Activated CD4-positive, alpha-beta memory T cell treated with anti-CD3 and anti-CD28 coated beads, Interleukin-2, amount 10 ng/mL, durations not matched to agents 7 days and 5 days (primary cell): Measurements from ENCODE around the gene TIMM10B. TPM values are rescaled to one million over a fixed set of nuclear protein-coding genes. Genes with fewer than 3 reads are reported as not detected.

Experiments
- CTCF ChIA-PET: fragments of 350-600 bp; sonication (Branson Sonifier 250); formaldehyde crosslinking; loops from one replicate; lab custom pipeline; 2021; ENCODE audit warnings: antibody characterized with exemption, inconsistent platforms; lab: Charles Lee
- POLR2A ChIA-PET: fragments of 350-600 bp; sonication (Branson Sonifier 250); formaldehyde crosslinking; loops from one replicate; lab custom pipeline; 2021; ENCODE audit warnings: antibody characterized with exemption; lab: Charles Lee
- DNase-seq: peaks from one replicate; pipeline ENCODE4 v3.0.0-alpha.2; 2020
- H3K27ac Mint-ChIP-seq: one replicate; pipeline ENCODE4 v1.8.0; 2021; ENCODE audit warnings: mild to moderate bottlenecking, mixed read lengths
- H3K27me3 Mint-ChIP-seq: one replicate; pipeline ENCODE4 v1.8.0; 2021; ENCODE audit warnings: mixed read lengths
- H3K36me3 Mint-ChIP-seq: one replicate; pipeline ENCODE4 v1.8.0; 2021; ENCODE audit warnings: low read depth, mixed read lengths
- H3K4me1 Mint-ChIP-seq: one replicate; pipeline ENCODE4 v1.8.0; 2021; ENCODE audit warnings: mixed read lengths
- H3K4me3 Mint-ChIP-seq: one replicate; pipeline ENCODE4 v1.8.0; 2021; ENCODE audit warnings: mild to moderate bottlenecking, mixed read lengths
- H3K9me3 Mint-ChIP-seq: one replicate; pipeline ENCODE4 v1.8.0; 2021; ENCODE audit warnings: mixed read lengths
- total RNA-seq, 2 experiments: library from RNA; stranded (reverse); gene quantifications; one replicate each; pipeline ENCODE4 v1.2.3, GENCODE V29; 2021

The TIMM10B gene
- 10 to 100 TPM; 39.0 to 40.5 TPM for total RNA-seq

- Mint-ChIP-seq H3K4me3 (peak within 1 kb of the TSS; percentile 97), H3K4me1 (peaks cover 41% of the 10 kb centered on the region), H3K27ac (peak within 1 kb of the TSS; percentile 97), H3K36me3 (peaks cover 39% of the 10 kb centered on the region), H3K27me3 (no peaks in the 10 kb centered on the region), H3K9me3 (no peaks in the 10 kb centered on the region)
- ChIA-PET POLR2A (interaction anchor here (0.7 to 2.9 kb wide), 39 partner anchors 8 to 266 kb away, joined by 3 to 41 read pairs (median 5); partner anchors contain the start of genes APBB1, CAVIN3, HPX and ILK), CTCF (interaction anchor here (0.7 to 3.4 kb wide), 25 partner anchors 8 to 275 kb away, joined by 3 to 51 read pairs (median 4); partner anchors contain the start of genes APBB1, MRPL17, SMPD1 and TAF10)
- peak; percentile 98 for DNase-seq
Observed at GRCh38 chr11:6481012-6481923, at the start of gene TIMM10B, which contains the start of gene ARFIP2. Gene TIMM10B, plus strand, starts transcription at chr11:6481501. Its CDS starts 16 bp downstream, at chr11:6481517. Gene ARFIP2, minus strand, starts transcription at chr11:6481331. Its CDS starts 910 bp downstream, at chr11:6480421.

- Mint-ChIP-seq H3K9me3 (no peaks in the 10 kb centered on the region), H3K27me3 (peaks cover 8% of the 10 kb centered on the region), H3K27ac (no peak overlapping the region), H3K4me3 (no peak overlapping the region), H3K4me1 (peaks cover 4% of the 10 kb centered on the region), H3K36me3 (no peaks in the 10 kb centered on the region)
- ChIA-PET POLR2A (interaction anchor here (2.6 kb wide), 1 partner anchor 13 kb away, joined by 12 read pairs; the partner anchor contains the start of gene APBB1), CTCF (interaction anchor here (6.5 kb wide), 1 partner anchor 54 kb away, joined by 38 read pairs; no protein-coding TSS in a partner anchor)
- no peak for DNase-seq
Observed at GRCh38 chr11:6431861-6432260, 49.4 kb upstream of the TIMM10B start.

- Mint-ChIP-seq H3K27me3 (no peaks in the 10 kb centered on the region), H3K9me3 (no peaks in the 10 kb centered on the region), H3K4me3 (no peak overlapping the region), H3K4me1 (peaks cover 4% of the 10 kb centered on the region), H3K27ac (no peak overlapping the region), H3K36me3 (no peaks in the 10 kb centered on the region)
- POLR2A ChIA-PET, result interaction anchor here (1.6 to 1.8 kb wide), 2 partner anchors 15 to 43 kb away, joined by 6 to 7 read pairs; partner anchors contain the start of genes APBB1 and SMPD1
- CTCF ChIA-PET, result interaction anchor here (0.8 to 1.5 kb wide), 2 partner anchors 9 to 55 kb away, joined by 4 read pairs; no protein-coding TSS in a partner anchor
- DNase-seq, result no peak
Observed at GRCh38 chr11:6433998-6434660, 47.2 kb upstream of the TIMM10B start.

- no peaks in the 10 kb centered on the region for H3K36me3 Mint-ChIP-seq
- no peak for DNase-seq
- H3K9me3 Mint-ChIP-seq, result no peaks in the 10 kb centered on the region
- H3K4me3 Mint-ChIP-seq, result no peak overlapping the region
- POLR2A ChIA-PET, result interaction anchor here (1.2 to 2.6 kb wide), 6 partner anchors 18 to 118 kb away, joined by 3 to 14 read pairs (median 4); partner anchors contain the start of genes APBB1, CAVIN3, SMPD1 and TIMM10B
- CTCF ChIA-PET, result interaction anchor here (0.7 to 10.3 kb wide), 6 partner anchors 9 to 174 kb away, joined by 3 to 510 read pairs (median 3); partner anchors contain the start of genes APBB1, SMPD1 and TAF10
- H3K4me1 Mint-ChIP-seq, result peaks cover 4% of the 10 kb centered on the region
- H3K27ac Mint-ChIP-seq, result no peak overlapping the region
- no peaks in the 10 kb centered on the region for H3K27me3 Mint-ChIP-seq
Observed at GRCh38 chr11:6437423-6437822, 43.9 kb upstream of the TIMM10B start.

GRCh38 chr11:6437993-6438392, 43.3 kb upstream of the TIMM10B start:
- Mint-ChIP-seq H3K27ac (no peak overlapping the region), H3K9me3 (no peaks in the 10 kb centered on the region), H3K36me3 (no peaks in the 10 kb centered on the region), H3K4me3 (no peak overlapping the region), H3K4me1 (peaks cover 4% of the 10 kb centered on the region), H3K27me3 (no peaks in the 10 kb centered on the region)
- CTCF ChIA-PET, result interaction anchor here (0.7 to 10.3 kb wide), 12 partner anchors 9 to 174 kb away, joined by 3 to 510 read pairs (median 4); partner anchors contain the start of genes APBB1, ARFIP2, SMPD1 and TAF10
- POLR2A ChIA-PET, result interaction anchor here (0.8 to 2.6 kb wide), 10 partner anchors 19 to 118 kb away, joined by 3 to 14 read pairs (median 4); partner anchors contain the start of genes APBB1, CAVIN3, SMPD1 and TIMM10B
- DNase-seq, result peak; percentile 43

- POLR2A ChIA-PET, result interaction anchor here (0.9 to 2.6 kb wide), 6 partner anchors 20 to 60 kb away, joined by 3 to 14 read pairs (median 5); partner anchors contain the start of genes ARFIP2, SMPD1 and TIMM10B
- no peaks in the 10 kb centered on the region for H3K9me3 Mint-ChIP-seq
- no peaks in the 10 kb centered on the region for H3K27me3 Mint-ChIP-seq
- no peak overlapping the region for H3K4me3 Mint-ChIP-seq
- H3K36me3 Mint-ChIP-seq, result no peaks in the 10 kb centered on the region
- H3K27ac Mint-ChIP-seq, result no peak overlapping the region
- DNase-seq, result peak; percentile 32
- H3K4me1 Mint-ChIP-seq, result peaks cover 4% of the 10 kb centered on the region
- CTCF ChIA-PET, result interaction anchor here (1.0 to 10.3 kb wide), 9 partner anchors 8 to 66 kb away, joined by 3 to 510 read pairs (median 5); partner anchors contain the start of genes APBB1, ARFIP2, SMPD1 and TIMM10B
Observed at GRCh38 chr11:6438979-6439571, 42.2 kb upstream of the TIMM10B start.

- CTCF ChIA-PET, result interaction anchor here (0.6 to 10.3 kb wide), 5 partner anchors 22 to 61 kb away, joined by 3 to 510 read pairs (median 4); partner anchors contain the start of genes APBB1 and SMPD1
- POLR2A ChIA-PET, result interaction anchor here (1.0 to 1.3 kb wide), 5 partner anchors 38 to 63 kb away, joined by 3 to 4 read pairs (median 3); partner anchors contain the start of gene TIMM10B
- no peak for DNase-seq
- H3K9me3 Mint-ChIP-seq, result no peaks in the 10 kb centered on the region
- peaks cover 1% of the 10 kb centered on the region for H3K27me3 Mint-ChIP-seq
- H3K4me3 Mint-ChIP-seq, result no peak within 1 kb of the TSS
- H3K36me3 Mint-ChIP-seq, result no peaks in the 10 kb centered on the region
- H3K27ac Mint-ChIP-seq, result no peak within 1 kb of the TSS
- H3K4me1 Mint-ChIP-seq, result peaks cover under 1% of the 10 kb centered on the region
Observed at GRCh38 chr11:6440906-6441358, 40.4 kb upstream of the TIMM10B start, which contains the start of gene HPX. Gene HPX, minus strand, starts transcription at chr11:6440987. Its CDS starts 24 bp downstream, at chr11:6440963.

- Mint-ChIP-seq H3K36me3 (no peaks in the 10 kb centered on the region), H3K9me3 (no peaks in the 10 kb centered on the region), H3K27ac (no peak overlapping the region), H3K4me3 (no peak overlapping the region), H3K4me1 (no peaks in the 10 kb centered on the region), H3K27me3 (peaks cover 3% of the 10 kb centered on the region)
- ChIA-PET POLR2A (no interaction called here), CTCF (interaction anchor here (0.8 to 10.3 kb wide), 12 partner anchors 12 to 176 kb away, joined by 3 to 510 read pairs (median 15); partner anchors contain the start of genes APBB1, ARFIP2 and TIMM10B)
- no peak for DNase-seq
Observed at GRCh38 chr11:6442441-6442840, 38.9 kb upstream of the TIMM10B start.

- DNase-seq, result peak; percentile 62
- CTCF ChIA-PET, result interaction anchor here (0.6 to 10.3 kb wide), 36 partner anchors 9 to 302 kb away, joined by 3 to 510 read pairs (median 6); partner anchors contain the start of genes APBB1, ARFIP2, MRPL17 and SMPD1
- POLR2A ChIA-PET, result interaction anchor here (0.6 to 3.6 kb wide), 7 partner anchors 24 to 92 kb away, joined by 3 to 33 read pairs (median 4); partner anchors contain the start of genes APBB1 and SMPD1
- H3K27ac Mint-ChIP-seq, result no peak overlapping the region
- peaks cover 3% of the 10 kb centered on the region for H3K27me3 Mint-ChIP-seq
- H3K9me3 Mint-ChIP-seq, result no peaks in the 10 kb centered on the region
- no peak overlapping the region for H3K4me3 Mint-ChIP-seq
- H3K36me3 Mint-ChIP-seq, result no peaks in the 10 kb centered on the region
- H3K4me1 Mint-ChIP-seq, result no peaks in the 10 kb centered on the region
Observed at GRCh38 chr11:6443269-6444003, 37.9 kb upstream of the TIMM10B start.

GRCh38 chr11:6448574-6448973, 32.7 kb upstream of the TIMM10B start:
- POLR2A ChIA-PET, result no interaction called here
- Mint-ChIP-seq H3K27ac (no peak overlapping the region), H3K4me1 (no peaks in the 10 kb centered on the region), H3K36me3 (no peaks in the 10 kb centered on the region), H3K4me3 (no peak overlapping the region), H3K9me3 (no peaks in the 10 kb centered on the region), H3K27me3 (peaks cover 3% of the 10 kb centered on the region)
- CTCF ChIA-PET, result interaction anchor here (1.2 to 3.4 kb wide), 2 partner anchors 18 to 70 kb away, joined by 3 to 40 read pairs; no protein-coding TSS in a partner anchor
- DNase-seq, result no peak
